Measurements from ENCODE around the gene SH3D21.

The SH3D21 gene

DNA sequence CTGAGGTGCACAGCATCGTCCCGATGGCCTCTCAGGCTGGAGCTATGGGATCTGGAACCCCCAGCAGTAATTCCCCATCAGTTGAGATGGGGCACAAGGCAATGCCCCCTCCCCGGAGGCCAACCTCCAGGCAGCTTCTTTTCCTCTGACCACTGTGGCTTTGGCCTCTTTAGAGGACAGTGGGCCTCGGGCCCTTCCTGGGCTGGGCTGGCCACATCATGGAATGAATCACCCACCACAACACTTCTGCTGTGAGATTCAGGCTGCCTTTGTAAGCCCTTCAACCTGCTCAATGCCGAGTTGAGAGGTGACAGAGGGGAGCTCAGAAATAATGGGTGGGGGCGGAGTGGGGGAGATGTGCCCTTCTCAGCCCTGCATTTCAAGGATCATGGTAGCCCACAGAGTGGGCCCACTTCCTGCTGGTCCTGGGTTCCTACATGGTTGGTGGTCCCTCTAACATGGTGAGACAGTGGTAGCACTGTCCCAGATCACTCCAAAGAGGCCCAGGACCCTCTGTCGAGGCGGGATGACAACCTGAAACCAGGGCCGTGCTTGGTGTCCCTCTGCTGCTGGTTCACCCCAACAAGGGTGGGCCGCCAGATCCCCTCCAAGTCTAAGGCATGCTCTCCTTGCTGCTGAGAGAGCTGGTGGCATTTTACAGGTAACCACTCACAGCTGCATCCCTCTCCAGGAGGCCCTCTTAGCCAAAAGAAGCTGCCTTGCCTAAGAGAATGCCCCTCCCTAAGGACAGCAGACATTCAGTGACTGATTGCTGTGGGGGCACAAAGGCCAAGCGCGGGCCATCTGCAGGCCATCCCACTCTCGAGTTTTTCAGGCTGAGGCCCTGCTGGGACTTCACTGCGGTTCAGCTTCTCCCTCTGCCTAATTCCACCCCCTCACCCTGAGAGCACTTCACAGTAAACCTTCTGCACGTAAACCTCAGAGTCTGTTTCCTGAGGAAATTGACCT is 47.0 kb downstream of the SH3D21 start:
- no peaks in the 10 kb centered on the region for H3K27me3 ChIP-seq (replicated peaks in 2 of 5; ENCODE audit: control insufficient read depth in 4 of 5, insufficient read depth in 5 of 5, low read length in 4 of 5)
- peaks cover 15 to 67% (median 46%) of the 10 kb centered on the region in 4 experiments for H3K36me3 ChIP-seq (ENCODE audit: control insufficient read depth in 4 of 4, insufficient read depth in 4 of 4, low read length in 3 of 4)
- H3K4me1 ChIP-seq (ENCODE audit: control extremely low read depth in 1 of 4, control insufficient read depth in 4 of 4, insufficient read depth in 4 of 4, low read length in 3 of 4), result peaks cover 0 to 46% (median 41%) of the 10 kb centered on the region in 4 experiments
- ChIA-PET POLR2A (no interaction called here), CTCF (interaction anchor here (0.8 to 5.4 kb wide), 6 partner anchors 8 to 73 kb away, joined by 3 to 37 read pairs (median 4); no protein-coding TSS in a partner anchor)
- H3K4me3 ChIP-seq (ENCODE audit: control insufficient read depth in 1 of 7, extremely low read depth in 1 of 7, insufficient read depth in 4 of 7, low read depth in 2 of 7, low read length in 6 of 7), result no peak overlapping the region
- no peak overlapping the region for H3K27ac ChIP-seq (ENCODE audit: insufficient read depth in 1 of 2, low read depth in 1 of 2, low read length in 2 of 2, poor library complexity in 1 of 2, severe bottlenecking in 2 of 2)
- 93% methylated on average over 13 of the region's 15 CpGs for WGBS (ENCODE audit: insufficient coverage)
- no peaks in the 10 kb centered on the region for H3K9me3 ChIP-seq (ENCODE audit: control extremely low read depth in 1 of 5, control insufficient read depth in 4 of 5, insufficient read depth in 2 of 5, low read depth in 1 of 5, low read length in 4 of 5)
- no peak for DNase-seq

GRCh38 chr1:36354486-36354885 is 48.3 kb downstream of the SH3D21 start:
- WGBS (ENCODE audit: insufficient coverage), result 98% methylated on average over 7 of the region's 11 CpGs
- Histone ChIP-seq H3K9me3 (ENCODE audit: control extremely low read depth in 1 of 5, control insufficient read depth in 4 of 5, insufficient read depth in 2 of 5, low read depth in 1 of 5, low read length in 4 of 5) (no peaks in the 10 kb centered on the region), H3K4me1 (ENCODE audit: control extremely low read depth in 1 of 4, control insufficient read depth in 4 of 4, insufficient read depth in 4 of 4, low read length in 3 of 4) (peaks cover 1 to 42% (median 37%) of the 10 kb centered on the region in 4 experiments), H3K36me3 (ENCODE audit: control insufficient read depth in 4 of 4, insufficient read depth in 4 of 4, low read length in 3 of 4) (peaks cover 13 to 68% (median 47%) of the 10 kb centered on the region in 4 experiments), H3K27me3 (replicated peaks in 2 of 5; ENCODE audit: control insufficient read depth in 4 of 5, insufficient read depth in 5 of 5, low read length in 4 of 5) (no peaks in the 10 kb centered on the region), H3K4me3 (ENCODE audit: control insufficient read depth in 1 of 7, extremely low read depth in 1 of 7, insufficient read depth in 4 of 7, low read depth in 2 of 7, low read length in 6 of 7) (no peak overlapping the region), H3K27ac (ENCODE audit: insufficient read depth in 1 of 2, low read depth in 1 of 2, low read length in 2 of 2, poor library complexity in 1 of 2, severe bottlenecking in 2 of 2) (no peak overlapping the region)
- no peak for DNase-seq
- ChIA-PET POLR2A (interaction anchor here (0.9 kb wide), 1 partner anchor 30 kb away, joined by 3 read pairs; no protein-coding TSS in a partner anchor), CTCF (interaction anchor here (1.3 to 5.4 kb wide), 2 partner anchors 12 to 72 kb away, joined by 3 to 37 read pairs; no protein-coding TSS in a partner anchor)

- H3K9me3 ChIP-seq (ENCODE audit: control extremely low read depth in 1 of 5, control insufficient read depth in 4 of 5, insufficient read depth in 2 of 5, low read depth in 1 of 5, low read length in 4 of 5), result no peaks in the 10 kb centered on the region
Observed at GRCh38 chr1:36355811-36356210, 49.6 kb downstream of the SH3D21 start.

DNA sequence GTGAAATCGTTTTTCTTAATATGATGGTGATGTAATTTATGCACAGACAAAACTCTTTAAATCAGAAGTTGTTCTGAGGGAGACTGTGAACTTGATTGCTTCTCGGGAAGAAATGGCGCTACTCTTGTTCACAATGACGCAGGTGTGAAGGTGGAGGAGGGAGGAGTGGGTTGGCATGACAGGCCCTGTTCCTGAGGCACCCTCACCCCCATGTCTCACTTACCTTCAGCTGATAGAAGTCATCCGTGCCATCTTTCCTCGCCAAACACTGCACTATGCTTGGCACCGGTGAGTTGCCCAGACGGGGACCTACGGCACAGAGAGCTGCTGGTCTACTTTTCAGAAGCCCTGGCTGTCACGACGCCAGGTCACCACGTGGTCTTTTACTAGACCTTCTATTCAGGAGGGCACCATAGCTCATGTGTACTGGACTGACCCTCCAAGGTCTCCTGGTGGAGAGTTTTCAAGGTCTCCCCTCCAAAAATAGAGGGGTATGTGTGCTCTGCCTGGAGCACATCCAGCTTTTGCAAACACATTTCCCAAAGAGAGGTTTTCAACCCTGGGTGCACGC is 52.4 kb downstream of the SH3D21 start:
- no peaks in the 10 kb centered on the region for H3K27me3 ChIP-seq (replicated peaks in 2 of 5; ENCODE audit: control insufficient read depth in 4 of 5, insufficient read depth in 5 of 5, low read length in 4 of 5)
- ChIA-PET CTCF (no interaction called here), POLR2A (no interaction called here)
- H3K4me3 ChIP-seq (ENCODE audit: control insufficient read depth in 1 of 7, extremely low read depth in 1 of 7, insufficient read depth in 4 of 7, low read depth in 2 of 7, low read length in 6 of 7), result no peak overlapping the region
- WGBS (ENCODE audit: insufficient coverage), result 99% methylated on average over 10 of the region's 13 CpGs
- H3K9me3 ChIP-seq (ENCODE audit: control extremely low read depth in 1 of 5, control insufficient read depth in 4 of 5, insufficient read depth in 2 of 5, low read depth in 1 of 5, low read length in 4 of 5), result no peaks in the 10 kb centered on the region
- H3K36me3 ChIP-seq (ENCODE audit: control insufficient read depth in 4 of 4, insufficient read depth in 4 of 4, low read length in 3 of 4), result peaks cover 13 to 80% (median 61%) of the 10 kb centered on the region in 4 experiments
- DNase-seq, result no peak
- no peak overlapping the region for H3K27ac ChIP-seq (ENCODE audit: insufficient read depth in 1 of 2, low read depth in 1 of 2, low read length in 2 of 2, poor library complexity in 1 of 2, severe bottlenecking in 2 of 2)
- peaks cover under 1 to 7% (median 3%) of the 10 kb centered on the region in 4 experiments for H3K4me1 ChIP-seq (ENCODE audit: control extremely low read depth in 1 of 4, control insufficient read depth in 4 of 4, insufficient read depth in 4 of 4, low read length in 3 of 4)

More at GRCh38 chr1:36355811-36356210, 49.6 kb downstream of the SH3D21 start:
- Histone ChIP-seq H3K27me3 (replicated peaks in 2 of 5; ENCODE audit: control insufficient read depth in 4 of 5, insufficient read depth in 5 of 5, low read length in 4 of 5) (no peaks in the 10 kb centered on the region), H3K27ac (ENCODE audit: insufficient read depth in 1 of 2, low read depth in 1 of 2, low read length in 2 of 2, poor library complexity in 1 of 2, severe bottlenecking in 2 of 2) (no peak overlapping the region), H3K4me1 (ENCODE audit: control extremely low read depth in 1 of 4, control insufficient read depth in 4 of 4, insufficient read depth in 4 of 4, low read length in 3 of 4) (peaks cover 3 to 28% (median 24%) of the 10 kb centered on the region in 4 experiments), H3K36me3 (ENCODE audit: control insufficient read depth in 4 of 4, insufficient read depth in 4 of 4, low read length in 3 of 4) (peaks cover 13 to 73% (median 56%) of the 10 kb centered on the region in 4 experiments), H3K4me3 (ENCODE audit: control insufficient read depth in 1 of 7, extremely low read depth in 1 of 7, insufficient read depth in 4 of 7, low read depth in 2 of 7, low read length in 6 of 7) (no peak overlapping the region)
- no peak for DNase-seq
- CTCF ChIA-PET, result interaction anchor here (1.3 kb wide), 1 partner anchor 13 kb away, joined by 3 read pairs; no protein-coding TSS in a partner anchor
- POLR2A ChIA-PET, result no interaction called here
- 81% methylated on average over 4 of the region's 4 CpGs for WGBS (ENCODE audit: insufficient coverage)

DNA sequence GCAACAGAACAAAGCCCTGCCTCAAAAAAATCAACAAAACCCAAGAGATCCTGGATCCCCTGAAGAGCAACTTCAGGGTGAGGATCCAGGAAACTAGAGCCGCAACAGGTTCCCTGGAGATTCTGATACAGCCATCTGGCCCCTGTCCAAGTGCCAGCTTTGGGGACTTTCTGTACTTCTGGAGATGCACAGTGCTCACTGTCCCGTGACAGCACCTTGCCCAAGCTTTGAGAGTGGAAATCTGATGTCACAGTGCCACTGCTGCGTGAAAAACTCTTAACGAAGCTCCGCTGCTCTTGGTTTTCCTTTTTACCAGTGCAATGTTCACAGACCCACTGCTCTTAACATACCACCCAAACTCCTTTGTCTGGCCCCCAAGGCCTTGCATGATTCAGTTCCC is 53.2 kb downstream of the SH3D21 start:
- Histone ChIP-seq H3K27me3 (replicated peaks in 2 of 5; ENCODE audit: control insufficient read depth in 4 of 5, insufficient read depth in 5 of 5, low read length in 4 of 5) (no peaks in the 10 kb centered on the region), H3K9me3 (ENCODE audit: control extremely low read depth in 1 of 5, control insufficient read depth in 4 of 5, insufficient read depth in 2 of 5, low read depth in 1 of 5, low read length in 4 of 5) (no peaks in the 10 kb centered on the region), H3K4me3 (ENCODE audit: control insufficient read depth in 1 of 7, extremely low read depth in 1 of 7, insufficient read depth in 4 of 7, low read depth in 2 of 7, low read length in 6 of 7) (no peak overlapping the region), H3K4me1 (ENCODE audit: control extremely low read depth in 1 of 4, control insufficient read depth in 4 of 4, insufficient read depth in 4 of 4, low read length in 3 of 4) (peaks cover 0 to 4% (median 1%) of the 10 kb centered on the region in 4 experiments), H3K36me3 (ENCODE audit: control insufficient read depth in 4 of 4, insufficient read depth in 4 of 4, low read length in 3 of 4) (peaks cover 13 to 73% (median 55%) of the 10 kb centered on the region in 4 experiments), H3K27ac (ENCODE audit: insufficient read depth in 1 of 2, low read depth in 1 of 2, low read length in 2 of 2, poor library complexity in 1 of 2, severe bottlenecking in 2 of 2) (no peak overlapping the region)
- 99% methylated on average over 5 of the region's 5 CpGs for WGBS (ENCODE audit: insufficient coverage)
- peak in 1 of 3 donors; percentile 27 for DNase-seq
- ChIA-PET CTCF (no interaction called here), POLR2A (no interaction called here)

- ChIA-PET CTCF (no interaction called here), POLR2A (no interaction called here)
Observed at GRCh38 chr1:36359911-36360550, 53.9 kb downstream of the SH3D21 start.

More at GRCh38 chr1:36359911-36360550, 53.9 kb downstream of the SH3D21 start:
- H3K27ac ChIP-seq (ENCODE audit: insufficient read depth in 1 of 2, low read depth in 1 of 2, low read length in 2 of 2, poor library complexity in 1 of 2, severe bottlenecking in 2 of 2), result no peak overlapping the region
- peaks cover 9 to 67% (median 49%) of the 10 kb centered on the region in 4 experiments for H3K36me3 ChIP-seq (ENCODE audit: control insufficient read depth in 4 of 4, insufficient read depth in 4 of 4, low read length in 3 of 4)
- peaks cover under 1 to 5% (median 2%) of the 10 kb centered on the region in 4 experiments for H3K4me1 ChIP-seq (ENCODE audit: control extremely low read depth in 1 of 4, control insufficient read depth in 4 of 4, insufficient read depth in 4 of 4, low read length in 3 of 4)
- WGBS (ENCODE audit: insufficient coverage), result 84% methylated on average over 6 of the region's 6 CpGs
- H3K4me3 ChIP-seq (ENCODE audit: control insufficient read depth in 1 of 7, extremely low read depth in 1 of 7, insufficient read depth in 4 of 7, low read depth in 2 of 7, low read length in 6 of 7), result no peak overlapping the region
- DNase-seq, result no peak
- H3K9me3 ChIP-seq (ENCODE audit: control extremely low read depth in 1 of 5, control insufficient read depth in 4 of 5, insufficient read depth in 2 of 5, low read depth in 1 of 5, low read length in 4 of 5), result no peaks in the 10 kb centered on the region
- no peaks in the 10 kb centered on the region for H3K27me3 ChIP-seq (replicated peaks in 2 of 5; ENCODE audit: control insufficient read depth in 4 of 5, insufficient read depth in 5 of 5, low read length in 4 of 5)
